ENCODE measurements around the gene PSMC4.
"Not testable (repeated sequence)": the region's sequence is repeated elsewhere in the genome, so short reads cannot be mapped to it uniquely, and the experiment has no call there.

Gene PSMC4

DNA sequence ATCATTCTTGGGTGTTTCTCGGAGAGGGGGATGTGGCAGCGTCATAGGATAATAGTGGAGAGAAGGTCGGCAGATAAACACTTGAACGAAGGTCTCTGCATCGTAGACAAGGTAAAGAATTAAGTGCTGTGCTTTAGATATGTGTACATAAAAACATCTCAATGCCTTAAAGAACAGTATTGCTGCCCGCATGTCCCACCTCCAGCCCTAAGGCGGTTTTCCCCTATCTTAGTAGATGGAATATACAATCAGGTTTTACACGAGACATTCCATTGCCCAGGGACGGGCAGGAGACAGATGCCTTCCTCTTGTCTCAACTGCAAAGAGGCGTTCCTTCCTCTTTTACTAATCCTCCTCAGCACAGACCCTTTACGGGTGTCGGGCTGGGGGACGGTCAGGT lies 11.6 kb upstream of the PSMC4 start:
- not testable (repeated sequence) for H3K27me3 ChIP-seq (ENCODE audit: control insufficient read depth in 1 of 2, insufficient read depth in 1 of 2, low read length in 2 of 2); H3K4me3 ChIP-seq (ENCODE audit: insufficient read depth in 1 of 2, low read depth in 1 of 2, low read length in 2 of 2)

DNA sequence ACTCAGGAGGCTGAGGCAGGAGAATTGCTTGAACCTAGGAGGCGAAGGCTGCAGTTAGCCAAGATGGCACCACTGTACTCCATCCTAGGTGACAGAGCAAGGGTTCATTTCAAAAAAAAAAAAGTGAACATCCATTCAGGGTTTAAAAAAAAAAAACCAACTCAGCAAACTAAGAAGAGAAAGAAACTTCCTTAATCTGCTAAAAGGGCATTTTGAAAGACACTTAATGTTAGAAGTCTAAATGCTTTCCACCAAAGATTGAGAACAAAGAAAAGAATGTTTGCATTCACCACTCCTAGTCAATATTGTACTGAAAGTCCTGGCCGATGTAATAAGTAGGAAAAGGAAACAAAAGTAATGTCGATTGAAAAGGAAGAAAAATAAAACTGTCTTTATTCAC lies 7.1 kb upstream of the PSMC4 start:
- DNase-seq = no peak
- Histone ChIP-seq H3K9me3 (ENCODE audit: control insufficient read depth, low read length) (no peaks in the 10 kb centered on the region), H3K14ac (ENCODE audit: low read length in 2 of 2) (no peak overlapping the region), H2BK120ac (ENCODE audit: low read depth, low read length) (no peak overlapping the region), H3K36me3 (ENCODE audit: control insufficient read depth in 1 of 2, insufficient read depth in 2 of 2, low read depth in 1 of 2, low read length in 2 of 2) (no peaks in the 10 kb centered on the region), H3K4ac (ENCODE audit: low read depth in 1 of 2, low read length in 2 of 2) (no peak overlapping the region), H3K18ac (ENCODE audit: low read depth in 1 of 2, low read length in 2 of 2) (no peak overlapping the region), H4K91ac (ENCODE audit: low read length) (no peak overlapping the region), H3K4me3 (ENCODE audit: insufficient read depth in 1 of 2, low read depth in 1 of 2, low read length in 2 of 2) (no peak overlapping the region), H2AK5ac (ENCODE audit: low read length, severe bottlenecking) (no peak overlapping the region), H3K4me2 (ENCODE audit: low read length, poor library complexity, severe bottlenecking) (no peak overlapping the region), H2BK15ac (ENCODE audit: low read depth, poor library complexity, severe bottlenecking) (no peak overlapping the region), H3K9ac (ENCODE audit: low read length) (no peak overlapping the region), H3K23ac (ENCODE audit: low read length in 2 of 2) (no peak overlapping the region), H2BK5ac (ENCODE audit: low read depth, low read length, poor library complexity, severe bottlenecking) (no peak overlapping the region), H3K27ac (ENCODE audit: low read length, poor library complexity, severe bottlenecking) (no peak overlapping the region), H4K8ac (ENCODE audit: low read length) (no peak overlapping the region), H3K79me1 (replicated peaks; ENCODE audit: low read length, poor library complexity, severe bottlenecking) (no peaks in the 10 kb centered on the region), H3K27me3 (ENCODE audit: control insufficient read depth in 1 of 2, insufficient read depth in 1 of 2, low read length in 2 of 2) (no peaks in the 10 kb centered on the region), H2AFZ (ENCODE audit: low read depth, low read length) (no peak overlapping the region), H3K4me1 (ENCODE audit: control insufficient read depth, insufficient read depth, low read depth, low read length) (no peaks in the 10 kb centered on the region), H2BK12ac (ENCODE audit: low read length in 2 of 2) (no peak overlapping the region)
- WGBS = 100% methylated on average over 1 of the region's 3 CpGs

More for the DNA sequence above, 11.6 kb upstream of the PSMC4 start:
- not testable (repeated sequence) for H3K4me1 ChIP-seq (ENCODE audit: control insufficient read depth, insufficient read depth, low read depth, low read length); H2BK5ac ChIP-seq (ENCODE audit: low read depth, low read length, poor library complexity, severe bottlenecking); H3K36me3 ChIP-seq (ENCODE audit: control insufficient read depth in 1 of 2, insufficient read depth in 2 of 2, low read depth in 1 of 2, low read length in 2 of 2); H4K8ac ChIP-seq (ENCODE audit: low read length); H3K27ac ChIP-seq (ENCODE audit: low read length, poor library complexity, severe bottlenecking); H2BK15ac ChIP-seq (ENCODE audit: low read depth, poor library complexity, severe bottlenecking); H2AFZ ChIP-seq (ENCODE audit: low read depth, low read length); H3K14ac ChIP-seq (ENCODE audit: low read length in 2 of 2); H3K23ac ChIP-seq (ENCODE audit: low read length in 2 of 2); H3K9ac ChIP-seq (ENCODE audit: low read length); H2AK5ac ChIP-seq (ENCODE audit: low read length, severe bottlenecking); H3K9me3 ChIP-seq (ENCODE audit: control insufficient read depth, low read length); H3K79me1 ChIP-seq (replicated peaks; ENCODE audit: low read length, poor library complexity, severe bottlenecking); DNase-seq; H3K4ac ChIP-seq (ENCODE audit: low read depth in 1 of 2, low read length in 2 of 2); H3K4me2 ChIP-seq (ENCODE audit: low read length, poor library complexity, severe bottlenecking); H2BK120ac ChIP-seq (ENCODE audit: low read depth, low read length); H3K18ac ChIP-seq (ENCODE audit: low read depth in 1 of 2, low read length in 2 of 2); H4K91ac ChIP-seq (ENCODE audit: low read length); H2BK12ac ChIP-seq (ENCODE audit: low read length in 2 of 2)
- WGBS = 67% methylated on average over 7 of the region's 13 CpGs

DNA sequence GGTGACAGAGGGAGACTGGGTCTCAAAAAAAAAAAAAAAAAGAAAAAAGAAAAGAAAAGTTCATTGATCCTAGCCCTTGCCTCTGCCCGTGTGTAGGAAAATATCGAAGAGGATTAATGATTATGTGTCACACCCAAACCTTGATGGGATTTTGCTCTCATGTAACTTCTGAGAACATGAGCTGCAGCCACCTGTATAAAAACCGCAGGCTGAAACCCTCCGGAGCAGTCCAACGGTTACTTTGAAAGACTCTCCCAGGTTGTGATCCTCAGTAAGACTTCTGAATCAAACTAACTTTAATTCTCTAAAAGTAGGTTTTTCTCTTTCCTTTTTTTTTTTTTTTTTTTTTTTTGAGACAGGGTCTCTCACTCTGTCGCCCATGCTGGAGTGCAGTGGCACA lies 4.3 kb upstream of the PSMC4 start:
- Histone ChIP-seq H4K8ac (ENCODE audit: low read length) (no peak overlapping the region), H3K4me1 (ENCODE audit: control insufficient read depth, insufficient read depth, low read depth, low read length) (peaks cover 4% of the 10 kb centered on the region), H3K4me2 (ENCODE audit: low read length, poor library complexity, severe bottlenecking) (no peak overlapping the region), H3K36me3 (ENCODE audit: control insufficient read depth in 1 of 2, insufficient read depth in 2 of 2, low read depth in 1 of 2, low read length in 2 of 2) (no peaks in the 10 kb centered on the region), H3K4ac (ENCODE audit: low read depth in 1 of 2, low read length in 2 of 2) (no peak overlapping the region), H3K27me3 (ENCODE audit: control insufficient read depth in 1 of 2, insufficient read depth in 1 of 2, low read length in 2 of 2) (no peaks in the 10 kb centered on the region), H3K79me1 (replicated peaks; ENCODE audit: low read length, poor library complexity, severe bottlenecking) (no peaks in the 10 kb centered on the region), H3K9ac (ENCODE audit: low read length) (no peak overlapping the region), H3K18ac (ENCODE audit: low read depth in 1 of 2, low read length in 2 of 2) (no peak overlapping the region), H3K9me3 (ENCODE audit: control insufficient read depth, low read length) (no peaks in the 10 kb centered on the region), H3K27ac (ENCODE audit: low read length, poor library complexity, severe bottlenecking) (no peak overlapping the region), H3K23ac (ENCODE audit: low read length in 2 of 2) (no peak overlapping the region), H2AK5ac (ENCODE audit: low read length, severe bottlenecking) (no peak overlapping the region), H4K91ac (ENCODE audit: low read length) (no peak overlapping the region), H2BK15ac (ENCODE audit: low read depth, poor library complexity, severe bottlenecking) (no peak overlapping the region), H2BK120ac (ENCODE audit: low read depth, low read length) (no peak overlapping the region), H2BK5ac (ENCODE audit: low read depth, low read length, poor library complexity, severe bottlenecking) (no peak overlapping the region), H3K4me3 (ENCODE audit: insufficient read depth in 1 of 2, low read depth in 1 of 2, low read length in 2 of 2) (no peak overlapping the region), H2BK12ac (ENCODE audit: low read length in 2 of 2) (no peak overlapping the region), H2AFZ (ENCODE audit: low read depth, low read length) (no peak overlapping the region), H3K14ac (ENCODE audit: low read length in 2 of 2) (no peak overlapping the region)
- WGBS = 97% methylated on average over 6 of the region's 6 CpGs
- no peak for DNase-seq

DNA sequence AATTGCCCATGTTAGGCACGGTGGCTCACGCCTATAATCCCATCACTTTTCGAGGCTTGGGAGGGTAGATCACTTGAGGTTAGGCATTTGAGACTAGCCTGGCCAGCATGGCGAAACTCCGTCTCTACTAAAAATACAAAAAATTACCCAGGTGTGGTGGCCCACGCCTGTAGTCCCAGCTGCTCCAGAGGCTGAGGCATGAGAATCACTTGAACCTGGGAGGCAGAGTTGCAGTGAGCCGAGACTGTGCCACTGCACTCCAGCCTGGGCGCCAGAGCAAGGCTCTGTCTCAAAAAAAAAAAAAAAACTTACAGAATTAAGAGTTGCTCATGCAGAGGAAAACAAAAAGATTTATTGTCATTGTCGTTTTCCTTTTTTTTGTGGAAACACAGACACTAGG lies 3.4 kb upstream of the PSMC4 start:
- Histone ChIP-seq H2BK120ac (ENCODE audit: low read depth, low read length) (no peak overlapping the region), H3K36me3 (ENCODE audit: control insufficient read depth in 1 of 2, insufficient read depth in 2 of 2, low read depth in 1 of 2, low read length in 2 of 2) (peaks cover 5 to 7% of the 10 kb centered on the region in 2 experiments), H3K9ac (ENCODE audit: low read length) (no peak overlapping the region), H3K27me3 (ENCODE audit: control insufficient read depth in 1 of 2, insufficient read depth in 1 of 2, low read length in 2 of 2) (no peaks in the 10 kb centered on the region), H3K4me2 (ENCODE audit: low read length, poor library complexity, severe bottlenecking) (no peak overlapping the region), H3K14ac (ENCODE audit: low read length in 2 of 2) (no peak overlapping the region), H4K91ac (ENCODE audit: low read length) (no peak overlapping the region), H3K18ac (ENCODE audit: low read depth in 1 of 2, low read length in 2 of 2) (no peak overlapping the region), H3K4me1 (ENCODE audit: control insufficient read depth, insufficient read depth, low read depth, low read length) (peaks cover 10% of the 10 kb centered on the region), H2AFZ (ENCODE audit: low read depth, low read length) (no peak overlapping the region), H3K4me3 (ENCODE audit: insufficient read depth in 1 of 2, low read depth in 1 of 2, low read length in 2 of 2) (no peak overlapping the region), H3K79me1 (replicated peaks; ENCODE audit: low read length, poor library complexity, severe bottlenecking) (no peaks in the 10 kb centered on the region), H3K23ac (ENCODE audit: low read length in 2 of 2) (no peak overlapping the region), H2BK5ac (ENCODE audit: low read depth, low read length, poor library complexity, severe bottlenecking) (no peak overlapping the region), H2BK15ac (ENCODE audit: low read depth, poor library complexity, severe bottlenecking) (no peak overlapping the region), H2BK12ac (ENCODE audit: low read length in 2 of 2) (no peak overlapping the region), H3K9me3 (ENCODE audit: control insufficient read depth, low read length) (no peaks in the 10 kb centered on the region), H2AK5ac (ENCODE audit: low read length, severe bottlenecking) (no peak overlapping the region), H4K8ac (ENCODE audit: low read length) (no peak overlapping the region), H3K4ac (ENCODE audit: low read depth in 1 of 2, low read length in 2 of 2) (no peak overlapping the region), H3K27ac (ENCODE audit: low read length, poor library complexity, severe bottlenecking) (no peak overlapping the region)
- no peak for DNase-seq
- WGBS = 91% methylated on average over 9 of the region's 9 CpGs
